Measurements from ENCODE around the gene A4GNT.

A4GNT gene

GRCh38 chr3:138081371-138082084 lies 50.7 kb downstream of the A4GNT start:
- no peak for DNase-seq

- DNase-seq, result no peak
These were observed 52.3 kb downstream of the A4GNT start for GRCh38 chr3:138079901-138080300.

DNA sequence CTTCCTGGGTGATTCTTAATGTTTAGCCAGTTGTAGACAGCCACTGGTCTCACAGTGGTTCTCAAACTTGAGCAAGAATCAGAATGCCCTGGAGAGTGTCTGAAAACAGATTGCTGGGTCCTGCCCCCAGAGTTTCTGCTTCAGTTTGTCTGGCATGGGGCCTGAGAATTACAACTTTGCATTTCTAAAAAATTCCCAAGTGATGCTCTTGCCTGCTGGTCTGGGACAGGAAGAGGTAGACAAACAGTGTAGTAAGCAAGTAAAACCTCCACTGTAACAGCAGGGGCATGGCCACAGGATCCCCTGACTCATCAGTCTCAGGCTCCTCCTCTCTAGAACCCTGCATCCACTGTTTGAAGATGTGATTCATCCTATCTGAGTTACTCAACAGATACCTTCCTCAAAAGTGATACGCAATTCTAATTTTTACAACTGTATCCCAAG lies 53.3 kb downstream of the A4GNT start:
- no peak for DNase-seq

DNA sequence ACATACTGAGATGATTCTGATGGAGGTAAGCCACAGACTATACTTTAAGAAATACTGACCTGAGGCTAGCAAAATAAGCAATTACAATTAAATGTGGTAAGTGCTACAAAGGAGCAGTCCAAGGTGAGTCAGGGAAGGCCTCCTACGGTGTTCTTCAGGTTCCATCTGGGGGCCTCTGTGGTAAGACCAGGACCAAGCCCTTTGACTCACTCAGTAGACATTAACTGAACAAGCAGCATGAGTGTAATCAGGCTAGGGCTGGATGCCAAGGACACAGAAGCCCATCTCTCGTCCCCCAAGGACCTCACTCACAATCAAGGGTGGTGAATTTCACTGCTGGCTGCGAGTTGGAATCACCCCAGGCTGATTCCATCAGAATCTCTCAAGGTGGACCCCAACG lies 54.1 kb downstream of the A4GNT start:
- DNase-seq, result no peak
